Subcutaneous adipose tissue (tissue), 4 donors: Measurements from ENCODE around the gene SCFD1. TPM values are rescaled to one million over a fixed set of nuclear protein-coding genes. Genes with fewer than 3 reads are reported as not detected.

ENCODE experiments used
- total RNA-seq, 4 donors: library from RNA; depleted of rRNA; stranded (reverse); fragments of >200 nt; gene quantifications; one replicate each; pipeline ENCODE4 v1.1.0, GENCODE V29; 2016
- TF ChIP-seq, protein P1 (sequence below): fragments of 450-650 bp; IDR thresholded peaks from one replicate; pipeline ENCODE4 v1.5.1; 2016; ENCODE audit warnings: low read depth, mild to moderate bottlenecking, control low read depth, antibody characterized with exemption, moderate library complexity

Gene SCFD1
- total RNA-seq, 4 donors from 2014 or later, result 54.1 to 122 (median 77.3) TPM

DNA sequence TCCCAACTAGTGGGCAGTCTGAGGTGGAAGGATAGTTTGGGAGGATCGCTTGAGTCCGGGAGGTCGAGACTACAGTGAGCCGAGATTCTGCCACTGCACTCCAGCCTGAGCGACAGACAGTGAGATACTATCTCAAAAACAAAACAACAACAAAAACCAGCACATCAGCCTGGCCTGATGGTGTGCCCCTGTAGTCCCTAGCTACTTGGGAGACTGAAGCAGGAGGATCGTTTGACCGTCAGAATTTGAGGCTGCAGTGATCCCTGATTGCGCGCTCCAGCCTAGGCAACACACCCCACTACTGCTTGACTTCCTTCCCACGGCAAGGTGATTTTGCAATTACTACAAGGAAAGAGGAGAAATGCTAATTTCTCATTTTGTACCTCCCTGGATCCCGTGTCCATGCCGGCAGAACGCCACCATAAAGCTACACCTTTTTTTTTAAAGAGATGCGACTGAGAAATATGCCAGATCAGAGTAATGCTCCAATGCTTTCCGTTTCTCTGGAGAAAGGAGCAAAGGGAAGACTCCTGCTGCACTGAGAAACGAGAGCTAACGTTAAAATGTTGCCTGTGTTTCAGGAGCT, 672 bp upstream of the SCFD1 start:
- TF ChIP-seq, protein P1, sequence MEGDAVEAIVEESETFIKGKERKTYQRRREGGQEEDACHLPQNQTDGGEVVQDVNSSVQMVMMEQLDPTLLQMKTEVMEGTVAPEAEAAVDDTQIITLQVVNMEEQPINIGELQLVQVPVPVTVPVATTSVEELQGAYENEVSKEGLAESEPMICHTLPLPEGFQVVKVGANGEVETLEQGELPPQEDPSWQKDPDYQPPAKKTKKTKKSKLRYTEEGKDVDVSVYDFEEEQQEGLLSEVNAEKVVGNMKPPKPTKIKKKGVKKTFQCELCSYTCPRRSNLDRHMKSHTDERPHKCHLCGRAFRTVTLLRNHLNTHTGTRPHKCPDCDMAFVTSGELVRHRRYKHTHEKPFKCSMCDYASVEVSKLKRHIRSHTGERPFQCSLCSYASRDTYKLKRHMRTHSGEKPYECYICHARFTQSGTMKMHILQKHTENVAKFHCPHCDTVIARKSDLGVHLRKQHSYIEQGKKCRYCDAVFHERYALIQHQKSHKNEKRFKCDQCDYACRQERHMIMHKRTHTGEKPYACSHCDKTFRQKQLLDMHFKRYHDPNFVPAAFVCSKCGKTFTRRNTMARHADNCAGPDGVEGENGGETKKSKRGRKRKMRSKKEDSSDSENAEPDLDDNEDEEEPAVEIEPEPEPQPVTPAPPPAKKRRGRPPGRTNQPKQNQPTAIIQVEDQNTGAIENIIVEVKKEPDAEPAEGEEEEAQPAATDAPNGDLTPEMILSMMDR, result no peak

DNA sequence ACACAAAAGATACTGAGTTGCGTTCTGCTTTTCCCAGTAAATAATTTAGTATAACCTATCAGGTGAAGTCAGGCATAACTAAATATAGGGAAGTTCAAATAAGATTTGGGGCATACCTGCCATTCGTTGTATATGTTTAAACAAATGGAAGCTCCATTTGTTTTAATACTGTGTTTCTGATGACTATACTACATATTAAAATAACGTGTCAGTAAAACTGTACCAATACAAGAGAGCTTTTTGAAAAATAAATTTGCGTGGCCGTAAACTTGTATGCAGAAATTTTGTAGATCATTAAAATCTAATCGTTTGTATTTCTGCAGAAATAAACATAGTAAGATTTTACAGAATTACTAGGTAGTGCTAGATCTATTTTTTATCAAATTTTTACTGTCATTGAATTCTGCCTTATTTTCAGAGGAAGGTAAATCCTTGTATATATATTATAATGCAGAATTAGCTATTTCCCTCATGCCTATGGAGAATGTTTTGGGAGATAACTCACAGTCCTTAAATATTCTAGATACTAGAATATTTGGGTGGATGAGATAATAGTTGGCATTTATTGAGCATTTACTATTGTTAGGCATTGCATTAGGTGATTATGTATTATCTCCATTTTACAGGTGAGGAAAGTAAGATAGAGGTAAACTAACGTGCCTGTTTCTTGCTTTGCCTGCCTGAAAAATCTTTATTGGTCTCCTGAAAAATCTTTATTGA, 1.5 kb downstream of the SCFD1 start:
- TF ChIP-seq, protein P1, result no peak

DNA sequence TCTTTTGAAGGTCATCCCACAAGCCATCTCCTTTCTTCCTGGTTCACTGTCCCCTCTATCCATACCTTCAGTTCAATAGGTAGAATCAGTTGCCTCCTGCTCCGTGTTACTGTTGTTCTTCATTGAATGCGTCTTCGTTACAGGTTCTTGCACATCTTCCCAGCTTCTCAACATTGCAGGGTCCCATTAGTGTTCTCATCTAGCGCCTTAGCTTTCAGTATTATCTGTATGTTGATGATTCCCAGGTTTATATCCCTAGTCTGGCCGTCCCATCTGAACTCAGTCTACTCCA, 2.0 kb downstream of the SCFD1 start:
- TF ChIP-seq, protein P1, result no peak

DNA sequence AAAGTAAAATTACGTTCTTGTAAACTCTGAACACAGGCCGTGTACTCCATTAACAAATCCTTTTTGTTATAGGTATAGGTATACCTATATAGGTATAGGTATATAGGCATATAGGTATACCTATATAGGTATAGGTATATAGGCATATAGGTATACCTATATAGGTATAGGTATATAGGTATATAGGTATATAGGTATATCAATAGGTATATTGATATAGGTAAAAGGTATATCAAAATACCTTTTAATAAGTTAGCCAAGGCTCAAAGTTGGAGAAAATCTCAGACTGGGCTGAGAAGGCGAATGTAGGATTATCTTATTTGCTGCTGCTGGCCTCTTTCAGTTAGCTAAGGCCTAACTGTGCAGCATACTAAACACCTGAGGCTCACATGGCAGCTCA, 3.4 kb downstream of the SCFD1 start:
- TF ChIP-seq, protein P1, result no peak

DNA sequence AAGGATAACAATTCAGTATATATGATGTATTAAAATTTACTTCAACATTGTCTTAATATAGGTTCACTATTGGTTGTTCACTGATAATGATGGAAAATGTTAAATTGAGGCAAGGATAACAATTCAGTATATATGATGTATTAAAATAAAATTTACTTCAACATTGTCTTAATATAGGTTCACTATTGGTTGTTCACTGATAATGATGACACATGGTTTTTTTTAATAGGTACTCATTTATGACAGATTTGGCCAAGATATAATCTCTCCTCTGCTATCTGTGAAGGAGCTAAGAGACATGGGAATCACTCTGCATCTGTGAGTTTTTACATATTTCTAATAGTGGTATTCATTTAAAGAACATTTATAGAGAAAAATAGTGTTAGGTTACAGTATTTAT, 8.1 kb downstream of the SCFD1 start:
- TF ChIP-seq, protein P1, result no peak

DNA sequence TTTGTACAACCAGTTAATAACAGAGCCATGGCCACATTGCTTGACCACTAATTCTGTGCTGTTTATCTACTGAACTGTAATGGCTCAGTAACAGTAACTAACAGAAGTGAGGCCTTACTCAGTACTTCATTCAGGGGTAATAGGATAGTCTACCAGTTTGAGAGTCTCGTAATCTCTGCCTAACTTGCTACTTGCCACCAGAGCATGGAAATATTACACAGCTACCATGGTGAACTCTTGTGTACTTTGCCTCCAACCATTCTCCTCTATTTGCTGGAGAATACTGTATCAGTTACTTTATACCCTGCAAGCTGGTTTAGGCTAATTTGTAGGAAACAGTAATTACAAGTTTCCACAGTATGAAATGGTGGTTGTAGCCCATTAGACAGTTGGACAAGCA, 10.6 kb downstream of the SCFD1 start:
- TF ChIP-seq, protein P1, result no peak

DNA sequence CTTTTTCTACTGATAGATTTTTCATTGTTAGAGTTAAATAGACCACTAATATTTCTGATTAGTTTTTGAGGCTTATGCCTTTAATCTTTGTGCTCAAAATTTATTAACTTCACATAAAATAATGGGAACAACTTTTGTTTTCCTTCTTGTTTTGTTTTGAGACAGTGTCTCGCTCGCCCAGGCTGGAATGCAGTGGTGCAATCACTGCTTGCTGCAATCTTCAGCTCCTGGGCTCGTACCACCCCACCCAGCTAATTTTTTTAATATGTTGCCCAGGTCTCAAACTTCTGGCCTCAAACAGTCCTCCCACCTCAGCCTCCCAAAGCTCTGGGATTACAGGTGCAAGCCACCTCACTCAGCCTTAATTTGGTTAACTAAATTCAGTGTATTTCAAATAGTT, 16.8 kb downstream of the SCFD1 start:
- TF ChIP-seq, protein P1, result no peak
